ENCODE data around the gene ANKHD1.

Gene ANKHD1

DNA sequence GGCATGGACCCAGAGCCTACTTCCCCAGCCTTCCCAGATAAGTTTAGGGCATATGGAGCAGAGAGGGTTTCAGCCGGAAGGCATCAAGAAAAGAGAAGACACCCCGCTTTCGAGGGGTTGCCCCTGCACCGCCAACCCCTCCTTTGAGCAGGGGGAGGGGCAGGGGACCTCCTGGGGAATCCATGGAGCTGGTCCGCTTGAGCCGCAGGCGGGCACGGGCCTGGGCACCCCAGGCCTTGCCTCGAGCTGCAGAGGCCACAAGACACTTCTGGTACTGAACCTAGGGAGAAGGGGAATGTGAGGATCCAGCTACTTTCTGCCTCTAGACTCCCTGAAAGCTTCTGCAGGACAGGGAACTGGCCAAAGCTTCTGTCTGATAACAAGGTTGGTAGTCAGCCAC is 156.9 kb downstream of the ANKHD1 start:
- Histone ChIP-seq H3K27me3 (replicated peaks; ENCODE audit: control insufficient read depth, insufficient read depth, low read length, poor library complexity, severe bottlenecking) (no peaks in the 10 kb centered on the region), H3K4me3 (ENCODE audit: insufficient read depth, low read depth, low read length, poor library complexity, severe bottlenecking) (no peak overlapping the region), H3K9me3 (ENCODE audit: control insufficient read depth, low read length) (no peaks in the 10 kb centered on the region), H3K36me3 (ENCODE audit: control insufficient read depth, insufficient read depth, low read length) (peaks cover 9% of the 10 kb centered on the region), H3K4me1 (ENCODE audit: control insufficient read depth, insufficient read depth, low read length, poor library complexity, severe bottlenecking) (peaks cover 18% of the 10 kb centered on the region), H3K27ac (ENCODE audit: insufficient read depth, low read length, poor library complexity, severe bottlenecking) (no peak overlapping the region)
- DNase-seq: no peak

DNA sequence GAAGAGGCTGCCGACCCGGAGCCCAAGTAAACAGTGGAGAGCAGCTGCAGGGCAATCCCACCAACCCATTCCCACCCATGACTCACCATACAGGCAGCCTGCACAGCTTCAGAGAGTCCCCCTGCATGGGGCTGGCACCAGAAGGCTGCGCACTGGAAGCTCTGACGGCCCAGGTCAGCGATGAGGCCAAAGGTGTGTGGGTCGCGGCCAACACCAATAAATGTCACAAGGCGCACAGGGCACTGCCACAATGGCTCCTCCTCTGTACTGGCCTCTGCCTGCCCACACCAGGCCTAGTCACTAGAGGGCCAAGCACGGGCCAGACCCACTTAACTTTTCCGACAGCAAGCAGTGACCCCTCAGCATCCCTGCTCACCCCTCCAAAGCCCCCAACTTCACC is 158.6 kb downstream of the ANKHD1 start:
- no peak for DNase-seq
- Histone ChIP-seq H3K36me3 (ENCODE audit: control insufficient read depth, insufficient read depth, low read length) (peaks cover 9% of the 10 kb centered on the region), H3K9me3 (ENCODE audit: control insufficient read depth, low read length) (no peaks in the 10 kb centered on the region), H3K4me1 (ENCODE audit: control insufficient read depth, insufficient read depth, low read length, poor library complexity, severe bottlenecking) (peaks cover 26% of the 10 kb centered on the region), H3K27me3 (replicated peaks; ENCODE audit: control insufficient read depth, insufficient read depth, low read length, poor library complexity, severe bottlenecking) (no peaks in the 10 kb centered on the region), H3K4me3 (ENCODE audit: insufficient read depth, low read depth, low read length, poor library complexity, severe bottlenecking) (no peak overlapping the region), H3K27ac (ENCODE audit: insufficient read depth, low read length, poor library complexity, severe bottlenecking) (no peak overlapping the region)

GRCh38 chr5:140561753-140562523 is 160.3 kb downstream of the ANKHD1 start:
- no peak for DNase-seq
- Histone ChIP-seq H3K4me1 (ENCODE audit: control insufficient read depth, insufficient read depth, low read length, poor library complexity, severe bottlenecking) (peaks cover 18% of the 10 kb centered on the region), H3K27ac (ENCODE audit: insufficient read depth, low read length, poor library complexity, severe bottlenecking) (no peak overlapping the region), H3K9me3 (ENCODE audit: control insufficient read depth, low read length) (no peaks in the 10 kb centered on the region), H3K27me3 (replicated peaks; ENCODE audit: control insufficient read depth, insufficient read depth, low read length, poor library complexity, severe bottlenecking) (no peaks in the 10 kb centered on the region), H3K4me3 (ENCODE audit: insufficient read depth, low read depth, low read length, poor library complexity, severe bottlenecking) (no peak overlapping the region), H3K36me3 (ENCODE audit: control insufficient read depth, insufficient read depth, low read length) (peaks cover 12% of the 10 kb centered on the region)

DNA sequence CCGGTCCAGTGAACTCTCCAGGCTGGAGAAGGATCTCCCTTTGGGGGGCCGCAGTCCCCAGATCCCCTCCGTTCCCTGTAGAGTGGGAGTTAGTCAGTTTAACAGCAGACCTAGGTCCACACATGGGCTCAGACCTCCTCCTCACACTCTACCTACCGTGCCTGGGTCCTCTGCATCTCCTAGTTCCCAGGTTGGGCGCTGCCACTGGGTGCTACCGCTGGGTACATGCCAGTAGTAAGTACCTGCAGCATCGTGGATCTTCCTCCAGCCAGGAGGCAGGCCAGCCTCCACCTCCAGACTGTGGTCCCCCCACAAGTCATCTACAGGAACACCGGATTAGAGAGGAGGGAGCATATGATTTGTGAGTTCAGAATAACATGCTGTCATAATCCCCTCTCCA is 162.0 kb downstream of the ANKHD1 start:
- Histone ChIP-seq H3K27ac (ENCODE audit: insufficient read depth, low read length, poor library complexity, severe bottlenecking) (peak overlapping the region; percentile 89), H3K27me3 (replicated peaks; ENCODE audit: control insufficient read depth, insufficient read depth, low read length, poor library complexity, severe bottlenecking) (no peaks in the 10 kb centered on the region), H3K9me3 (ENCODE audit: control insufficient read depth, low read length) (no peaks in the 10 kb centered on the region), H3K36me3 (ENCODE audit: control insufficient read depth, insufficient read depth, low read length) (peaks cover 21% of the 10 kb centered on the region), H3K4me3 (ENCODE audit: insufficient read depth, low read depth, low read length, poor library complexity, severe bottlenecking) (peak overlapping the region; percentile 59), H3K4me1 (ENCODE audit: control insufficient read depth, insufficient read depth, low read length, poor library complexity, severe bottlenecking) (peaks cover 20% of the 10 kb centered on the region)
- DNase-seq: no peak

DNA sequence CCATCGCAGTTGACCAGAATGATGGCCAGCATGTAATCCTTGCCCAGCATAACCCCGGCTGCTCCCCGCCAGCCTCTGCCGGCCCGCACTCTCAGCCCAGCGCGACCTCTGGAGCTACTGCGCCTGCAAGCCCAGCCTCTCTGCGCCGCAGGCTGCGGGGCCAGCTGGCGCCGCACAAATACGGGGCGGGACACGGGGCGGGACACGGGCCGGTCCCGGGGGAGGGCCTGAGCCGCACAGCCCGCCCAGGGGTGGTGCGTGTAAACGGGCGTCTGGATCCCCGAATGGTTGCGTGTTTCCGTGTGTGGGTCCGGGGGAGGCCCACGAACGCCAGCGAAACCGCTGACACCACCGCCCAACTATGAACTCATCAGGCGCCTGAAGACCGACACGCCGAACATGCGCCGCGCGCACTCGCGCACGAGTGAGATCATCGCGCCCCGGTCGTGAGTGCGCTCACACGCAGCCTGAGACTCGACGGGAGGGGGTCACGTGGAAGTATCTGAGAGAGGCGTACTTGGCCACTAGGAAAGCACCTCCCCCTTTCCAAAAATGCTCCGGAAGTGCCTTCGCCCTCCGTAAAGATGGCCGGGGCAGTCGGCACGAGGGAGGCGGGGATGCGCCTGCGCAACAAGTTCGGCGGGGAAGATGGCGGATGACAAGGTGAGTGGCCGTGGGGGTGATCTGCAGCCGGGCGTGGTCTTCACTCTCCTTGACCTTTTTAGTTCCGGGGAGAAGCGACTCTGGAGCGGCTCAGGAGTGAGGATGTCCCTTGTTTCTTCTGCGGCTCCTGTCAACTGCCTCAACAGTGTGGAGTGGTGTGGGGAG is 162.8 kb downstream of the ANKHD1 start, which contains the start of the genes APBB3 and SLC35A4:
APBB3 (minus strand) TSS at position 403 of the 828 bp plus-strand sequence; CDS start at position 50, 353 bp downstream.
SLC35A4 (plus strand) TSS at position 633 of the 828 bp plus-strand sequence. CDS start 2,342 bp downstream, outside the sequence.
- Histone ChIP-seq H3K27me3 (replicated peaks; ENCODE audit: control insufficient read depth, insufficient read depth, low read length, poor library complexity, severe bottlenecking) (no peaks in the 10 kb centered on the region), H3K4me3 (ENCODE audit: insufficient read depth, low read depth, low read length, poor library complexity, severe bottlenecking) (peak within 1 kb of the TSS; percentile 73), H3K4me1 (ENCODE audit: control insufficient read depth, insufficient read depth, low read length, poor library complexity, severe bottlenecking) (peaks cover 22% of the 10 kb centered on the region), H3K9me3 (ENCODE audit: control insufficient read depth, low read length) (no peaks in the 10 kb centered on the region), H3K36me3 (ENCODE audit: control insufficient read depth, insufficient read depth, low read length) (peaks cover 21% of the 10 kb centered on the region), H3K27ac (ENCODE audit: insufficient read depth, low read length, poor library complexity, severe bottlenecking) (peak within 1 kb of the TSS; percentile 89)
- DNase-seq: peak; percentile 98

- no peaks in the 10 kb centered on the region for H3K9me3 ChIP-seq (ENCODE audit: control insufficient read depth, low read length)
- peaks cover 22% of the 10 kb centered on the region for H3K4me1 ChIP-seq (ENCODE audit: control insufficient read depth, insufficient read depth, low read length, poor library complexity, severe bottlenecking)
- no peak for DNase-seq
- peaks cover 21% of the 10 kb centered on the region for H3K36me3 ChIP-seq (ENCODE audit: control insufficient read depth, insufficient read depth, low read length)
- peak overlapping the region; percentile 89 for H3K27ac ChIP-seq (ENCODE audit: insufficient read depth, low read length, poor library complexity, severe bottlenecking)
- H3K27me3 ChIP-seq (replicated peaks; ENCODE audit: control insufficient read depth, insufficient read depth, low read length, poor library complexity, severe bottlenecking): no peaks in the 10 kb centered on the region
- peak overlapping the region; percentile 73 for H3K4me3 ChIP-seq (ENCODE audit: insufficient read depth, low read depth, low read length, poor library complexity, severe bottlenecking)
Observed at GRCh38 chr5:140565024-140565779, 163.6 kb downstream of the ANKHD1 start.

- Histone ChIP-seq H3K4me1 (ENCODE audit: control insufficient read depth, insufficient read depth, low read length, poor library complexity, severe bottlenecking) (peaks cover 22% of the 10 kb centered on the region), H3K9me3 (ENCODE audit: control insufficient read depth, low read length) (no peaks in the 10 kb centered on the region), H3K27ac (ENCODE audit: insufficient read depth, low read length, poor library complexity, severe bottlenecking) (peak overlapping the region; percentile 89), H3K27me3 (replicated peaks; ENCODE audit: control insufficient read depth, insufficient read depth, low read length, poor library complexity, severe bottlenecking) (no peaks in the 10 kb centered on the region), H3K36me3 (ENCODE audit: control insufficient read depth, insufficient read depth, low read length) (peaks cover 26% of the 10 kb centered on the region), H3K4me3 (ENCODE audit: insufficient read depth, low read depth, low read length, poor library complexity, severe bottlenecking) (peak overlapping the region; percentile 73)
- no peak for DNase-seq
Observed at GRCh38 chr5:140565780-140566095, 164.1 kb downstream of the ANKHD1 start.

- Histone ChIP-seq H3K4me1 (ENCODE audit: control insufficient read depth, insufficient read depth, low read length, poor library complexity, severe bottlenecking) (peaks cover 22% of the 10 kb centered on the region), H3K9me3 (ENCODE audit: control insufficient read depth, low read length) (no peaks in the 10 kb centered on the region), H3K27ac (ENCODE audit: insufficient read depth, low read length, poor library complexity, severe bottlenecking) (no peak overlapping the region), H3K4me3 (ENCODE audit: insufficient read depth, low read depth, low read length, poor library complexity, severe bottlenecking) (no peak overlapping the region), H3K27me3 (replicated peaks; ENCODE audit: control insufficient read depth, insufficient read depth, low read length, poor library complexity, severe bottlenecking) (no peaks in the 10 kb centered on the region), H3K36me3 (ENCODE audit: control insufficient read depth, insufficient read depth, low read length) (peaks cover 21% of the 10 kb centered on the region)
- DNase-seq: no peak
Observed at GRCh38 chr5:140566665-140567064, 165.0 kb downstream of the ANKHD1 start.

GRCh38 chr5:140567136-140567818 is 165.6 kb downstream of the ANKHD1 start:
- Histone ChIP-seq H3K27ac (ENCODE audit: insufficient read depth, low read length, poor library complexity, severe bottlenecking) (no peak overlapping the region), H3K4me1 (ENCODE audit: control insufficient read depth, insufficient read depth, low read length, poor library complexity, severe bottlenecking) (peaks cover 22% of the 10 kb centered on the region)

More at GRCh38 chr5:140567136-140567818, 165.6 kb downstream of the ANKHD1 start:
- peaks cover 21% of the 10 kb centered on the region for H3K36me3 ChIP-seq (ENCODE audit: control insufficient read depth, insufficient read depth, low read length)
- no peak overlapping the region for H3K4me3 ChIP-seq (ENCODE audit: insufficient read depth, low read depth, low read length, poor library complexity, severe bottlenecking)
- no peak for DNase-seq
- no peaks in the 10 kb centered on the region for H3K27me3 ChIP-seq (replicated peaks; ENCODE audit: control insufficient read depth, insufficient read depth, low read length, poor library complexity, severe bottlenecking)
- H3K9me3 ChIP-seq (ENCODE audit: control insufficient read depth, low read length): no peaks in the 10 kb centered on the region
